K562 (cell line): ENCODE data around the gene DZIP3. TPM values are rescaled to one million over a fixed set of nuclear protein-coding genes. Genes with fewer than 3 reads are reported as not detected.

Experiments
- CREBBP ChIP-seq: IDR thresholded peaks from one replicate; pipeline ENCODE4 v1.6.1; 2012; ENCODE audit warnings: low read depth, mild to moderate bottlenecking, control low read depth, inconsistent platforms, low read length
- HNRNPUL1 ChIP-seq: fragments of 200-400 bp; formaldehyde crosslinking; IDR thresholded peaks from 2 replicates; pipeline ENCODE4 v1.6.1; 2017; ENCODE audit warnings: low read length
- IFI16 ChIP-seq: fragments of 250-450 bp; sonication (Bioruptor Pico); IDR thresholded peaks from 2 replicates; pipeline ENCODE4 v2.1.2; 2022; ENCODE audit warnings: mild to moderate bottlenecking, inconsistent platforms
- KLF10 ChIP-seq: fragments of 250-450 bp; sonication (Bioruptor Pico); IDR thresholded peaks from 2 replicates; pipeline ENCODE4 v1.6.1; 2021; ENCODE audit warnings: matching md5 sums
- L3MBTL2 ChIP-seq: fragments of 450-650 bp; IDR thresholded peaks from 2 replicates; pipeline ENCODE4 v1.6.1; 2016; ENCODE audit warnings: mild to moderate bottlenecking, moderate library complexity
- LARP7 ChIP-seq: fragments of 450-650 bp; IDR thresholded peaks from 2 replicates; pipeline ENCODE4 v1.6.1; 2016
- LCOR ChIP-seq: sonication (generic); formaldehyde crosslinking; IDR thresholded peaks from 2 replicates; pipeline ENCODE4 v1.8.0; 2022; ENCODE audit warnings: mild to moderate bottlenecking, missing genetic modification reagents
- NCOA2 ChIP-seq, 2 experiments: fragments of 450-650 bp; IDR thresholded peaks; 2 replicates each; pipeline ENCODE4 v1.6.1; 2018; ENCODE audit warnings: mild to moderate bottlenecking in 2 of 2, moderate library complexity in 1 of 2; ENCODE audit not compliant: partially characterized antibody in 2 of 2
- NFYB ChIP-seq: IDR thresholded peaks from 2 replicates; pipeline ENCODE4 v1.6.1; 2011; ENCODE audit warnings: mild to moderate bottlenecking, moderate library complexity; ENCODE audit not compliant: insufficient read length; ENCODE audit errors: extremely low read depth
- PATZ1 ChIP-seq: fragments of 250-450 bp; sonication (Bioruptor Pico); IDR thresholded peaks from 2 replicates; pipeline ENCODE4 v1.5.0; 2020; ENCODE audit warnings: mild to moderate bottlenecking, borderline replicate concordance
- PHF8 ChIP-seq: fragments of 200-600 bp; sonication (generic); IDR thresholded peaks from 2 replicates; pipeline ENCODE4 v1.6.1; 2012; ENCODE audit warnings: mixed run types, mild to moderate bottlenecking, inconsistent platforms, low read length, moderate library complexity, borderline replicate concordance
- POLR2AphosphoS2 ChIP-seq: IDR thresholded peaks from 2 replicates; pipeline ENCODE4 v1.6.1; 2012; ENCODE audit warnings: low read length, improper control_type of control experiment
- SIN3A ChIP-seq, 2 experiments: fragments of 150-350 bp in 1 of 2; IDR thresholded peaks; 2 replicates each; pipeline ENCODE4 v1.6.1; 2011 to 2016; ENCODE audit warnings: borderline replicate concordance in 2 of 2, low read depth in 2 of 2, low read length in 2 of 2, mild to moderate bottlenecking in 2 of 2, moderate library complexity in 2 of 2; ENCODE audit not compliant: control insufficient read depth in 1 of 2
- WHSC1 ChIP-seq: IDR thresholded peaks from one replicate; pipeline ENCODE4 v1.6.1; 2012; ENCODE audit warnings: low read length, control low read depth, inconsistent platforms
- ZHX1 ChIP-seq: fragments of 150-350 bp; conservative IDR thresholded peaks from 2 replicates; pipeline ENCODE4 v1.6.1; 2014; ENCODE audit warnings: low read length
- ZNF23 ChIP-seq: fragments of 250-450 bp; sonication (Bioruptor Pico); IDR thresholded peaks from 2 replicates; pipeline ENCODE4 v1.4.0; 2020; ENCODE audit warnings: mild to moderate bottlenecking
- ZNF316 ChIP-seq: fragments of 450-650 bp; IDR thresholded peaks from 2 replicates; pipeline ENCODE4 v1.6.1; 2016
- ZNF668 ChIP-seq: fragments of 250-450 bp; sonication (Bioruptor Pico); IDR thresholded peaks from 2 replicates; pipeline ENCODE4 v1.8.0; 2022; ENCODE audit warnings: mild to moderate bottlenecking, inconsistent platforms
- polyA plus RNA-seq, 8 experiments: library from polyadenylated mRNA; depleted of rRNA in 4 of 8; stranded (reverse) in 5 of 8; unstranded in 3 of 8; fragments of >200 nt; fragmentation: Nextera tagmentation in 2 of 8; fragmentation: Illumina TruSeq in 1 of 8; extraction: Ambion mirVana in 2 of 8; extraction: Trizol in 1 of 8; gene quantifications; 2 replicates each; pipeline versions ENCODE4 v1.2.1 to v1.2.3, GENCODE V29; 2011 to 2014; ENCODE audit warnings: inconsistent platforms in 1 of 8, missing spikeins in 1 of 8
- total RNA-seq, 7 experiments: library from RNA; depleted of rRNA in 6 of 7; stranded (reverse); fragments of >200 nt in 6 of 7; fragmentation: Illumina TruSeq in 2 of 7; extraction: Trizol in 2 of 7; gene quantifications; 2 replicates each; pipeline versions ENCODE4 v1.2.1 to v1.2.3, GENCODE V29; 2011 to 2021; ENCODE audit warnings: low replicate concordance in 1 of 7
- TF ChIP-seq, protein P1 (sequence below): sonication (generic); formaldehyde crosslinking; IDR thresholded peaks from 2 replicates; pipeline ENCODE4 v1.8.0; 2022; ENCODE audit warnings: missing genetic modification reagents, mild to moderate bottlenecking, borderline replicate concordance
- TF ChIP-seq, protein P2 (sequence below): fragments of 450-650 bp; IDR thresholded peaks from 2 replicates; pipeline ENCODE4 v1.6.1; 2014; ENCODE audit warnings: low read depth, mild to moderate bottlenecking, moderate library complexity, borderline replicate concordance

The DZIP3 gene
- total and polyA plus RNA-seq, 9 of the 15 experiments (the other 6 are each of a cell fraction or from before 2014, with no cell fraction given): 3.5 to 9.7 (median 5.7) TPM

DNA sequence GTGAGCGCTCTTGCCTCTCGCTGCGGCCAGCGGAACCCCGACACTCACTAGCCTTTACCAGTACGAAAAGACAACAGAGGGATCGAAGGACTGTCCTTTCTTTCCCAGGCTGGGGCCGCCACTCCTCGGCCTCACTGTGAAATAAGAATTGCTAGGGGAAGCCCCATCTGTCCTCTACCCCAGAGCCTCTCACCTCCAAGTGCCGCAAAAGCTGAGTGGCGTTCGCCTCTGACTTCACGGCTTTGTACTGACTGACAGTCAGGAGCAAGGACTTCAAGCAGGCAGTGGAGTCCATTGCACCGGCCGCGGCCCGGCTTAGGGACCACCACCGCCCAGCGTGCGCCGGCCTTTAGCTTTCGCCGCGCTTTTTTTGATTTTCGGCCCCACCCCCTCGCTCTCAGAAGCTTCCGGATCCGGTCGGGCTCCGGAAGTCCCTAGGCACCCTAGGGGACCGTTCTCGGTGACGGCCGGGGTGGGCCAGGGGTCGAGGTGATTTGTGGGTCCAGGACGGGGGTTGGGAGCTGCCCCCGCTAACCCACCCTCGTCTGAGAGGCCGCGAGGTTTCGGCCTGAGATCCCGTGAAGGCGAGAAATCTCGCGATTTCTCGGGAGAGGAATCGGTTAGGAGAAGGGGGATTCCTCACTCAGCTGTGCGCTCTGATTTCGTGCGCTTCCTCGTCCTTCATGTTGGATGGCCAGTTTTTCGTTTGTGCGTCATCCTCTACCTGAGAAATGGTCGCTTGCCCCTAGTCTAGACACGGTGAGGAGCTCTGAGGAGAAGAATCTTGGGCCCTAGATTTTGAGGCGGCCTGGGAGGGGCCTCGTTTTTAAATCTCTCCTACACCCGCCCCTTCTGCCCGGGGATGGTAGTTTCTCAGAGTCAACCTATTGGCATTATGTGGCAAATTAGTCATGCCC is at the start of gene DZIP3, which contains the start of gene CIP2A (continued):
- TF ChIP-seq ZHX1: no peak
- no peak for TF ChIP-seq IFI16
- TF ChIP-seq LCOR: no peak; the same call in 1 of the 2 replicates
- TF ChIP-seq PHF8: peak; percentile 77; the same call in 1 of the 2 replicates
- no peak for TF ChIP-seq ZNF668 (CRISPR knock-in tag)
- TF ChIP-seq SIN3A (IDR thresholded peaks at IDR 0.05; ENCODE audit: borderline replicate concordance in 2 of 2, control insufficient read depth in 1 of 2, low read depth in 2 of 2, low read length in 2 of 2): peak; percentile 71 to 74; a peak in 3 of 4 replicates
- peak; percentile 55; the same call in 1 of the 2 replicates for TF ChIP-seq L3MBTL2
- TF ChIP-seq CREBBP: no peak
- TF ChIP-seq NCOA2 (IDR thresholded peaks at IDR 0.05; ENCODE audit: partially characterized antibody in 2 of 2): peak in 1 of 2 experiments; percentile 20
- TF ChIP-seq NFYB: no peak
- TF ChIP-seq PATZ1 (CRISPR knock-in tag): no peak
- TF ChIP-seq HNRNPUL1: no peak
- TF ChIP-seq ZNF316: no peak
- no peak for TF ChIP-seq ZNF23
- TF ChIP-seq KLF10: no peak
- TF ChIP-seq, protein P1, sequence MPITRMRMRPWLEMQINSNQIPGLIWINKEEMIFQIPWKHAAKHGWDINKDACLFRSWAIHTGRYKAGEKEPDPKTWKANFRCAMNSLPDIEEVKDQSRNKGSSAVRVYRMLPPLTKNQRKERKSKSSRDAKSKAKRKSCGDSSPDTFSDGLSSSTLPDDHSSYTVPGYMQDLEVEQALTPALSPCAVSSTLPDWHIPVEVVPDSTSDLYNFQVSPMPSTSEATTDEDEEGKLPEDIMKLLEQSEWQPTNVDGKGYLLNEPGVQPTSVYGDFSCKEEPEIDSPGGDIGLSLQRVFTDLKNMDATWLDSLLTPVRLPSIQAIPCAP (CRISPR knock-in tag): no peak
- TF ChIP-seq WHSC1: no peak
- no peak for TF ChIP-seq POLR2AphosphoS2
- no peak for TF ChIP-seq LARP7
- TF ChIP-seq, protein P2, sequence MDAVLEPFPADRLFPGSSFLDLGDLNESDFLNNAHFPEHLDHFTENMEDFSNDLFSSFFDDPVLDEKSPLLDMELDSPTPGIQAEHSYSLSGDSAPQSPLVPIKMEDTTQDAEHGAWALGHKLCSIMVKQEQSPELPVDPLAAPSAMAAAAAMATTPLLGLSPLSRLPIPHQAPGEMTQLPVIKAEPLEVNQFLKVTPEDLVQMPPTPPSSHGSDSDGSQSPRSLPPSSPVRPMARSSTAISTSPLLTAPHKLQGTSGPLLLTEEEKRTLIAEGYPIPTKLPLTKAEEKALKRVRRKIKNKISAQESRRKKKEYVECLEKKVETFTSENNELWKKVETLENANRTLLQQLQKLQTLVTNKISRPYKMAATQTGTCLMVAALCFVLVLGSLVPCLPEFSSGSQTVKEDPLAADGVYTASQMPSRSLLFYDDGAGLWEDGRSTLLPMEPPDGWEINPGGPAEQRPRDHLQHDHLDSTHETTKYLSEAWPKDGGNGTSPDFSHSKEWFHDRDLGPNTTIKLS: peak; percentile 48; the same call in 1 of the 2 replicates
